Measurements from ENCODE around the gene GNB4.

DNA sequence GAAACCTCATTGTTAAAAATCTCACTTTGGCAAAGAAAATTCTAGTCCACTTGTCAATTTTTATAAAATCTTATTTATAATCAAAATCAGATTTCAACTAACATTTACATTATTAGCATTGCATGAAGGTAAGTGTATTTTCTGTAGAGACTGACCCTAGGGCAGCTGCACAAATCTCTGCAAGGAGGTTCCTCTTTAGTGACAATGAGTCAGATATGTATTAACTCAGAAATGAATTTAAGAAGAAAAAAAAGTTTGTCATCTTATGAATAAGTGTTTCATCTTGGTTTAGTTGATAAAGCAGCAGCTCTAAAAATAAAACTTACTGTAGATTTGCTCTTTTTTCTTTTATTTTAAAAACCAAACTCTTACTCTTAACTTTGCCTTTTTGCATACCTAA, 9.0 kb upstream of the GNB4 start:
- TF ChIP-seq POLR2A (IDR thresholded peaks at IDR 0.05) = no peak
- TF ChIP-seq, protein P1, sequence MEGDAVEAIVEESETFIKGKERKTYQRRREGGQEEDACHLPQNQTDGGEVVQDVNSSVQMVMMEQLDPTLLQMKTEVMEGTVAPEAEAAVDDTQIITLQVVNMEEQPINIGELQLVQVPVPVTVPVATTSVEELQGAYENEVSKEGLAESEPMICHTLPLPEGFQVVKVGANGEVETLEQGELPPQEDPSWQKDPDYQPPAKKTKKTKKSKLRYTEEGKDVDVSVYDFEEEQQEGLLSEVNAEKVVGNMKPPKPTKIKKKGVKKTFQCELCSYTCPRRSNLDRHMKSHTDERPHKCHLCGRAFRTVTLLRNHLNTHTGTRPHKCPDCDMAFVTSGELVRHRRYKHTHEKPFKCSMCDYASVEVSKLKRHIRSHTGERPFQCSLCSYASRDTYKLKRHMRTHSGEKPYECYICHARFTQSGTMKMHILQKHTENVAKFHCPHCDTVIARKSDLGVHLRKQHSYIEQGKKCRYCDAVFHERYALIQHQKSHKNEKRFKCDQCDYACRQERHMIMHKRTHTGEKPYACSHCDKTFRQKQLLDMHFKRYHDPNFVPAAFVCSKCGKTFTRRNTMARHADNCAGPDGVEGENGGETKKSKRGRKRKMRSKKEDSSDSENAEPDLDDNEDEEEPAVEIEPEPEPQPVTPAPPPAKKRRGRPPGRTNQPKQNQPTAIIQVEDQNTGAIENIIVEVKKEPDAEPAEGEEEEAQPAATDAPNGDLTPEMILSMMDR (IDR thresholded peaks at IDR 0.05) = no peak
- TF ChIP-seq EP300 (IDR thresholded peaks at IDR 0.05) = no peak

Data from ovary (tissue), 3 donors.